K562 (cell line): Measurements from ENCODE around the gene MPV17L2. TPM values are rescaled to one million over a fixed set of nuclear protein-coding genes. Genes with fewer than 3 reads are reported as not detected.

ENCODE experiments used
- AFF4 ChIP-seq: sonication (generic); formaldehyde crosslinking; IDR thresholded peaks from 2 replicates; pipeline ENCODE4 v1.8.0; 2023; ENCODE audit warnings: mild to moderate bottlenecking, missing genetic modification reagents
- BCL6 ChIP-seq: fragments of 250-450 bp; sonication (Bioruptor Pico); IDR thresholded peaks from 2 replicates; pipeline ENCODE4 v1.4.0; 2020
- CBFB ChIP-seq: sonication (generic); formaldehyde crosslinking; IDR thresholded peaks from 2 replicates; pipeline ENCODE4 v1.4.0; 2020; ENCODE audit warnings: mild to moderate bottlenecking, missing genetic modification reagents
- CHD1 ChIP-seq: fragments of 200-600 bp; sonication (generic); IDR thresholded peaks from one replicate; pipeline ENCODE4 v1.6.1; 2012; ENCODE audit warnings: mild to moderate bottlenecking, moderate library complexity, low read length, inconsistent platforms
- CHD2 ChIP-seq: IDR thresholded peaks from 2 replicates; pipeline ENCODE4 v1.6.1; 2011; ENCODE audit warnings: low read depth, low read length
- GABPA ChIP-seq: fragments of 200-800 bp; sonication (Bioruptor generic); conservative IDR thresholded peaks from 2 replicates; pipeline ENCODE4 v1.6.1; 2016; ENCODE audit warnings: low read depth, missing genetic modification characterization, missing compliant biosample characterization
- HMGN3 ChIP-seq: IDR thresholded peaks from 2 replicates; pipeline ENCODE4 v1.6.1; 2011; ENCODE audit warnings: borderline replicate concordance, low read depth, mild to moderate bottlenecking, mixed read lengths, low read length; ENCODE audit not compliant: insufficient read length; ENCODE audit errors: extremely low read depth
- HNRNPLL ChIP-seq: fragments of 200-400 bp; formaldehyde crosslinking; IDR thresholded peaks from 2 replicates; pipeline ENCODE4 v1.6.1; 2017; ENCODE audit warnings: low read length, low read depth, mild to moderate bottlenecking; ENCODE audit not compliant: poor library complexity, severe bottlenecking
- MAFF ChIP-seq: IDR thresholded peaks from 2 replicates; pipeline ENCODE4 v1.6.1; 2012; ENCODE audit warnings: low read length, improper control_type of control experiment
- MEF2A ChIP-seq: IDR thresholded peaks from 2 replicates; pipeline ENCODE4 v1.6.1; 2011; ENCODE audit warnings: low read depth, mild to moderate bottlenecking, low read length, moderate library complexity; ENCODE audit not compliant: control insufficient read depth
- MTF1 ChIP-seq: fragments of 250-450 bp; sonication (Bioruptor Pico); IDR thresholded peaks from 2 replicates; pipeline ENCODE4 v1.9.0; 2021; ENCODE audit warnings: moderate library complexity, mild to moderate bottlenecking, inconsistent platforms, borderline replicate concordance
- NCOA2 ChIP-seq, 2 experiments: fragments of 450-650 bp; IDR thresholded peaks; 2 replicates each; pipeline ENCODE4 v1.6.1; 2018; ENCODE audit warnings: mild to moderate bottlenecking in 2 of 2, moderate library complexity in 1 of 2; ENCODE audit not compliant: partially characterized antibody in 2 of 2
- NCOA4 ChIP-seq: fragments of 450-650 bp; IDR thresholded peaks from 2 replicates; pipeline ENCODE4 v1.6.1; 2018; ENCODE audit warnings: mild to moderate bottlenecking; ENCODE audit not compliant: partially characterized antibody
- RHOXF2B ChIP-seq: fragments of 250-450 bp; sonication (Bioruptor Pico); conservative IDR thresholded peaks from 2 replicates; pipeline ENCODE4 v1.5.1; 2021
- SAFB ChIP-seq: fragments of 200-400 bp; formaldehyde crosslinking; IDR thresholded peaks from 2 replicates; pipeline ENCODE4 v1.6.1; 2017; ENCODE audit warnings: low read depth, low read length, borderline replicate concordance
- SETDB1 ChIP-seq: IDR thresholded peaks from one replicate; pipeline ENCODE4 v1.6.1; 2012; ENCODE audit warnings: low read length, control low read depth, inconsistent platforms
- SIRT6 ChIP-seq: IDR thresholded peaks from one replicate; pipeline ENCODE4 v1.6.1; 2012; ENCODE audit warnings: low read depth, mild to moderate bottlenecking, control low read depth, inconsistent platforms, low read length, moderate library complexity
- SMARCE1 ChIP-seq: fragments of 450-650 bp; IDR thresholded peaks from 2 replicates; pipeline ENCODE4 v1.7.1; 2016; ENCODE audit warnings: mild to moderate bottlenecking
- TCF7 ChIP-seq: sonication (generic); IDR thresholded peaks from 2 replicates; pipeline ENCODE4 v1.6.1; 2016; ENCODE audit warnings: antibody characterized with exemption, borderline replicate concordance
- WHSC1 ChIP-seq: IDR thresholded peaks from one replicate; pipeline ENCODE4 v1.6.1; 2012; ENCODE audit warnings: low read length, control low read depth, inconsistent platforms
- ZBTB17 ChIP-seq: fragments of 450-650 bp; formaldehyde crosslinking; IDR thresholded peaks from 2 replicates; pipeline ENCODE4 v1.4.0; 2020; ENCODE audit warnings: mild to moderate bottlenecking
- ZNF263 ChIP-seq: sonication (generic); formaldehyde crosslinking; IDR thresholded peaks from 2 replicates; pipeline ENCODE4 v1.8.0; 2022; ENCODE audit warnings: mild to moderate bottlenecking, missing genetic modification reagents, borderline replicate concordance
- polyA plus RNA-seq, 8 experiments: library from polyadenylated mRNA; depleted of rRNA in 4 of 8; stranded (reverse) in 5 of 8; unstranded in 3 of 8; fragments of >200 nt; fragmentation: Nextera tagmentation in 2 of 8; fragmentation: Illumina TruSeq in 1 of 8; extraction: Ambion mirVana in 2 of 8; extraction: Trizol in 1 of 8; gene quantifications; 2 replicates each; pipeline versions ENCODE4 v1.2.1 to v1.2.3, GENCODE V29; 2011 to 2014; ENCODE audit warnings: inconsistent platforms in 1 of 8, missing spikeins in 1 of 8
- total RNA-seq, 7 experiments: library from RNA; depleted of rRNA in 6 of 7; stranded (reverse); fragments of >200 nt in 6 of 7; fragmentation: Illumina TruSeq in 2 of 7; extraction: Trizol in 2 of 7; gene quantifications; 2 replicates each; pipeline versions ENCODE4 v1.2.1 to v1.2.3, GENCODE V29; 2011 to 2021; ENCODE audit warnings: low replicate concordance in 1 of 7
- TF ChIP-seq, protein P1 (sequence below): sonication (generic); formaldehyde crosslinking; IDR thresholded peaks from 2 replicates; pipeline ENCODE4 v1.8.0; 2022; ENCODE audit warnings: missing genetic modification reagents, mild to moderate bottlenecking, moderate library complexity, borderline replicate concordance
- TF ChIP-seq, protein P2 (sequence below): fragments of 250-450 bp; sonication (Bioruptor Pico); IDR thresholded peaks from 2 replicates; pipeline ENCODE4 v1.8.0; 2021; ENCODE audit warnings: moderate library complexity, mild to moderate bottlenecking, inconsistent platforms

Gene MPV17L2
- total and polyA plus RNA-seq, 9 of the 15 experiments (the other 6 are each of a cell fraction or from before 2014, with no cell fraction given), result 10.6 to 60.2 (median 28.5) TPM

- TF ChIP-seq TCF7, result no peak
- no peak for TF ChIP-seq RHOXF2B (CRISPR knock-in tag)
- TF ChIP-seq WHSC1, result no peak
- TF ChIP-seq AFF4 (CRISPR knock-in tag), result 0 out of 2 replicates have a peak, but pooled peaks have one; percentile 7
- TF ChIP-seq MTF1 (CRISPR knock-in tag), result no peak
- no peak for TF ChIP-seq BCL6 (CRISPR knock-in tag)
- TF ChIP-seq, protein P1, sequence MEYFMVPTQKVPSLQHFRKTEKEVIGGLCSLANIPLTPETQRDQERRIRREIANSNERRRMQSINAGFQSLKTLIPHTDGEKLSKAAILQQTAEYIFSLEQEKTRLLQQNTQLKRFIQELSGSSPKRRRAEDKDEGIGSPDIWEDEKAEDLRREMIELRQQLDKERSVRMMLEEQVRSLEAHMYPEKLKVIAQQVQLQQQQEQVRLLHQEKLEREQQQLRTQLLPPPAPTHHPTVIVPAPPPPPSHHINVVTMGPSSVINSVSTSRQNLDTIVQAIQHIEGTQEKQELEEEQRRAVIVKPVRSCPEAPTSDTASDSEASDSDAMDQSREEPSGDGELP (CRISPR knock-in tag), result peak; percentile 91
- TF ChIP-seq CHD2, result no peak
- no peak for TF ChIP-seq CHD1
- no peak for TF ChIP-seq SAFB
- TF ChIP-seq GABPA (tag), result 0 out of 2 replicates have a peak, but pooled peaks have one; percentile 22
- no peak for TF ChIP-seq MEF2A
- no peak for TF ChIP-seq HNRNPLL
- TF ChIP-seq ZNF263 (CRISPR knock-in tag), result peak; percentile 70; the same call in 1 of the 2 replicates
- TF ChIP-seq NCOA2 (IDR thresholded peaks at IDR 0.05; ENCODE audit: partially characterized antibody in 2 of 2), result no peak
- TF ChIP-seq SMARCE1, result no peak
- no peak for TF ChIP-seq SETDB1
- TF ChIP-seq NCOA4, result no peak
- TF ChIP-seq HMGN3, result no peak
- no peak; the same call in 1 of the 2 replicates for TF ChIP-seq ZBTB17 (CRISPR knock-in tag)
- TF ChIP-seq SIRT6, result no peak
- TF ChIP-seq, protein P2, sequence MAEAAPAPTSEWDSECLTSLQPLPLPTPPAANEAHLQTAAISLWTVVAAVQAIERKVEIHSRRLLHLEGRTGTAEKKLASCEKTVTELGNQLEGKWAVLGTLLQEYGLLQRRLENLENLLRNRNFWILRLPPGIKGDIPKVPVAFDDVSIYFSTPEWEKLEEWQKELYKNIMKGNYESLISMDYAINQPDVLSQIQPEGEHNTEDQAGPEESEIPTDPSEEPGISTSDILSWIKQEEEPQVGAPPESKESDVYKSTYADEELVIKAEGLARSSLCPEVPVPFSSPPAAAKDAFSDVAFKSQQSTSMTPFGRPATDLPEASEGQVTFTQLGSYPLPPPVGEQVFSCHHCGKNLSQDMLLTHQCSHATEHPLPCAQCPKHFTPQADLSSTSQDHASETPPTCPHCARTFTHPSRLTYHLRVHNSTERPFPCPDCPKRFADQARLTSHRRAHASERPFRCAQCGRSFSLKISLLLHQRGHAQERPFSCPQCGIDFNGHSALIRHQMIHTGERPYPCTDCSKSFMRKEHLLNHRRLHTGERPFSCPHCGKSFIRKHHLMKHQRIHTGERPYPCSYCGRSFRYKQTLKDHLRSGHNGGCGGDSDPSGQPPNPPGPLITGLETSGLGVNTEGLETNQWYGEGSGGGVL (CRISPR knock-in tag), result no peak
- TF ChIP-seq MAFF, result no peak
- TF ChIP-seq CBFB, result peak; percentile 18; the same call in 1 of the 2 replicates
Observed at GRCh38 chr19:18233224-18233825, 40.3 kb downstream of the MPV17L2 start (continued).
